ENCODE measurements around the gene EIPR1.
A peak's percentile ranks its signal among the peaks of the same experiment; 100 is the strongest.

The EIPR1 gene

GRCh38 chr2:3238951-3239841 is 138.4 kb downstream of the EIPR1 start:
- peak; percentile 22 for DNase-seq

- DNase-seq = no peak
These were observed 141.1 kb downstream of the EIPR1 start for GRCh38 chr2:3236300-3237045.

DNA sequence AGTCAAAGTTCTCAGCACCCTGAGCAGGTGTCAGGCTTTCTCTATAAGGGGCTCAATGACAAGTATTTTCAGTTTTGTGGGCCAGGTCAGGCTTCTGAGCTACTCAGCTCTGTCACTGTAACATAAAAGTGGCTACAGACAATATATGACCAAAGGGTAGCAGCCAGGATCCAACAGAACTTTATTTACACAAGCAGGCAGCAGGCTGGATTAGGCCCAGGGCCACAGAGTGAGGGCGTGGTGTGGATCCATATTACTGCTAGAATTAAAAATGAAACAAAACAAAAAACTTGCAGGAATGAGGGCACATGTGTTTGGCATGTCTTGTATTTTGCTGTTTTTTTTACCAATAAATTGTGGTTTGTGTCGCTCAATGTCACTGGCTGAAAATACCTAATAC is 143.7 kb downstream of the EIPR1 start:
- no peak for DNase-seq

GRCh38 chr2:3229221-3229620 is 148.4 kb downstream of the EIPR1 start:
- DNase-seq = no peak

DNA sequence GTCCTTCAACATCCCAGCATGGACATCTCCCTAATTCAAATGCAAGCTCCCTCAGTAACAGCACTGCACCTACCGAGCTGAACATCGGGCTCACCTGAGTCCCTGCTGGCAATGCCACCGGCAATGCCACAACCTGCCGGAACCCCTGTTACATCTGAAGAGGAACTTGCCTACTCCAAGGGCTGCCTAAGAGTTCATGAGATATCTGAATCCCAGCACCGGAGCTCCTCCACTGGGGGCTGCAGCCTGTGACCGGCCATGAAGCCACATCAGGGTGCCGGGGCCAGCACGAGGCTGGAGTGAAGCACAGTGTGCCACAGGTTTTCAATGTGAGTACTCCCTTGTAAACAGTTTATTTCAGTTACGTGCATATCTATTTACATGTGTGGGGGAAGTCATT is 152.9 kb downstream of the EIPR1 start:
- DNase-seq = no peak

- DNase-seq = peak; percentile 92
These were observed 154.3 kb downstream of the EIPR1 start for GRCh38 chr2:3223080-3223923.

DNA sequence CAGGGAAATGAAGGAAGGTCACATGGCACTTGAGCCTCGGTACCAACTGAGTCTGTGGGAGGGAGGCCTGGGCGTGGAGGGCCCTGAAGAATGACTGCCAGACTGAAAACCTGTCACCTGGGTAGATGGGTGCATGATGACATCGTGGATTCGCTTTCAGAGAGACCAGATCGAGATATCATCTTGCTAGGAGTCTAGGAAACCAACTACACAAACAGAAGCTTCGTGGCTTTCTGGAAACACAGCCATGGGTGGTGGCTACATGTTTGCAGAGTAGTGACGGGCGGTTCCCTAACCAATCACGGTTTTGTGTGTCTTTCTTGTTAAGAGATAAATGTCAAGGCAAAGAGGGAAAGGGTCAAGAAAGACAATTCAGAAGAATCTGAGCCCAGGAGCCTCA is 155.0 kb downstream of the EIPR1 start:
- peak; percentile 91 for DNase-seq

- DNase-seq = peak; percentile 7
These were observed 158.1 kb downstream of the EIPR1 start for GRCh38 chr2:3219536-3219935.

DNA sequence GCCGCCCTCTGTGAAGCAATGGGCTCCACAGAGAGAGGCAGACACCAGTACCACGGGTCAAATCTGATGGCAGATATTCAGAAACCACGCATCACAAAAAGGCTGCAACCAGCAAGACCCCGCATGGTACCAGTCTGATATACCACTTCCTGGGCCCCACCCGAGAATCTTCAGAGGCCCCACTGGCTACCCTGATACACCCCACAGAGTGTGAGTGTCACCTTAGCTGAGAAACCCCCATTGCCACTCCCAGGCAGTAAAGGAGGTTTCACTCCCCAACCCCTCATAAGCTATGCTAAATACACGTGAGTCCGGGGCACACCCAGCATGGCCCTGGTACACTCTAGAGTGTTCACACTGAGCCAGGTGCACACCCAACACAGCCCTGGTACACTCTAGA is 160.0 kb downstream of the EIPR1 start:
- DNase-seq = peak; percentile 27

DNA sequence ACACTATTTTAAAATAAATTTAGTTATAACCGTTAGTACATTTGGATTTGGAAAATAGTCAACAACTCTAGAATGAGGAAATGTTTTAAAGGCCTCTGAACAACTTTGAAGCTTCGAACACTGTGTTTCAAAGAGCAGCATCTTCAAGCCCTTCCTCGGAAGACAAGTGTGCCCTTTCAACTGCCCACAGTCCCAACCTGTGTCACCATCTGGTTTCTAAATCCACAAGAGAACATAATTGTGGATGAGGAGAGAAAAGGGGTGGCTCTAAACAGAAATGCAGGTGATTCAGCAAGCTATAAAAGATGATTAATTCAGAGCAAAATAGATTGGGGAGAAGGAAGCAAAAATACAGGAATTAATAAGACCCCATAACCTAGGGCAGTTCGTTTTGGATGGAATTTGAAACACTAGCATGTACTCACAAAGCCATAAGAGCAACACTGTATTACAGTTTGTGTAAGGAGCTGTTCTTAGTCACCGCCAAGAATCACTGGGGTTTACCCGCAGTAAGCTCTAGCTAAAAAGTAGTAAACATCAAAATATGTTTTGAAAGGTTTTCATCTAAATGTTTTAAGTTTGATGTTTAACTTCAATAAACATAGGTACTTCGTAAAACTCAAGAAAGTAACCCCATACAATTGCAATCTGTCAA is 160.7 kb downstream of the EIPR1 start:
- DNase-seq = no peak

DNA sequence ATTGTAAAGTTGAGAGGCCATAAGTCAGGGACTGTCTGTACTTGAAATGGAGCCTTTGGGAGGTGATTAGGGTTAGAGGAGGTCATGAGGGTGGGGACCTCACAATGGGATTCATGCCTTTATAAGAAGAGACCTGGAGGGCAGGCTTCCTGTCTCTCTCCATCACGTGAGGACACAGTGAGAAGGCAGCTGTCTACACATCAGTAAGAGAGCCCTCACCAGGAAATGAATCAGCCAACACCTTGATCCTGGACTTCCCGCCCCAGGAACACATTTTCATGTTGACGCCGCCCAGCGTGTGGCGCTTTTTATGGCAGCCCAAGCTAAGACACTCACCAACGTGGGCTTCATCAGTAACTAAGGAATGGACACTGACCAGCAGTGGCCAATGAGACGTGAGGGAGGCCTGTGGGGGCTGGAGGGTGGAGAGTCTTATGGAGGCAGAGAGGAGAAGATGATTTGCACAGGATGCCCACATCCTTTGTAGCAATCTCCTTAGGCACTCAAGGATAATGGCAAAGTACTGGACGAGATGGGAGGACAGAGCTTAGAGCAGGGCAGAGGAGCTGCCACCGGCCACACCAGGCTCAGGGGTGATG is 162.7 kb downstream of the EIPR1 start:
- DNase-seq = no peak

DNA sequence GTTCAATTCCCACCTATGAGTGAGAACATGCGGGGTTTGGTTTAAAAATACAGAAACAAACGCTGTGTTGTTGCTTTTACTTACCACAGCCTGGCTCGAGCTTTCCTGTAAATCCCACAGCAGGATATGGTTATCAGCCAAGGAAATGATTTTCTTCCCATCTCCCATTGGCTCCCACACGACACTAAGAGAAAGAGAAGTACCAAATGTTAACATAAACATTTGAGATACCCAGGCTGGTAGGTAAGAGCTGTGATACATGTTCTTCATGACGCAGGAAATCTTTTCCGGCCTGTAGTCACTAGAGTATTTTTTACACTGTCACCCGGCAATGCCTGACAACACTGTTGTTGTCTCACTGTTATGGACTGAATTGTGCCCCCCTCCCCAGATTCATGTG is 163.6 kb downstream of the EIPR1 start:
- DNase-seq = no peak

GRCh38 chr2:3212984-3213383 is 164.6 kb downstream of the EIPR1 start:
- no peak for DNase-seq

DNA sequence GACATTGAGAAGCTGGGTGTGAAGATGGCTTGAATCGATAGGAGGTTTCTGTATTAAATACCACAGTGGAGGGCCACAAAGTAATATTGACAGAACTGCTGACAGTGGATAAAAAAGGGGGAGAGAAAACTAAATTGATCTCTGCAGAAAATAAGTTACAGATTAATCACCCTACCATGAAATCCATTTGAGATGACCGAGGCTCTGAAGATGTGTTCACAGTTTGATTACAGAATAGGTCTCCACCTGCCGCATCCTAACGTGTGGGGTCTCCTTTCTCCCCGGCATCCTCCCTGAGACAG is 165.6 kb downstream of the EIPR1 start:
- DNase-seq = no peak

GRCh38 chr2:3211256-3212060 is 166.2 kb downstream of the EIPR1 start:
- DNase-seq = no peak

- DNase-seq = no peak
These were observed 167.4 kb downstream of the EIPR1 start for GRCh38 chr2:3210257-3210656.

DNA sequence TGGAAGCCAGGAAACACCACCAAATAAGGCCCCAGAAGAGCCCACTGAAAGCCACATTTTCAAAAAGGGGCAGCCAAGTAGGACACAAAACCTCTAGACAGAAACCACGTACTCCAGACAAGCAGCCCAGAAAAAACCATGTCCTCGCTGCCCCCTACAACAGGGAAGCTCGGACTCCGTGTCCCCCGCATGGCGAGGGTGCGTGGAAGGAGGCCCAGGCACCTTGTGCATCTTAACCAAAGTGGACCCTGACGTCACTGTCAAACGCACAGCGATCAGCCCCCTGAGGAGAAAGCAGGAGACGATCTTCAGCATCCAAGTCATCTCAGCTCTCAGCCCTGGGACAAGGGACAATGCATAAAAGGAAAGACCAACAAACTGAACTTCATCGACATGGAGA is 168.4 kb downstream of the EIPR1 start:
- DNase-seq = no peak

DNA sequence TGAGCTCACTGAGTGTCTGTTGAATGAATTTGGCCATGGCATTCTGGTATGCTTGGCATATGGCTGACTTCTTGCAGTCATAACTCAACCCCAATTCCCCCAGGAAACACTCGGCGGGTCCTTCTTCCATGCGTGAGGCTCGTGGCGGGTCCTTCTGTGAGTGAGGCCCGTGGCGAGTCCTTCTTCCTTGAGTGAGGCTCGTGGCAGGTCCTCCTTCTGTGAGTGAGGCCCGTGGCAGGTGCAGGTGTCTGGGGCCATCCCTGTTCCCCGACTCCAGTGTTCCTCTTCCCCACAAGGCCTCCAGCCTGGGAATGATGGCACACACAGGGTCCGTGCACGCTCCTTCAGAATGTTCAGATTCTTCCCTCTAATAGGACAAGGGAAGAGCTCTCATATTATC is 169.0 kb downstream of the EIPR1 start:
- DNase-seq = no peak

DNA sequence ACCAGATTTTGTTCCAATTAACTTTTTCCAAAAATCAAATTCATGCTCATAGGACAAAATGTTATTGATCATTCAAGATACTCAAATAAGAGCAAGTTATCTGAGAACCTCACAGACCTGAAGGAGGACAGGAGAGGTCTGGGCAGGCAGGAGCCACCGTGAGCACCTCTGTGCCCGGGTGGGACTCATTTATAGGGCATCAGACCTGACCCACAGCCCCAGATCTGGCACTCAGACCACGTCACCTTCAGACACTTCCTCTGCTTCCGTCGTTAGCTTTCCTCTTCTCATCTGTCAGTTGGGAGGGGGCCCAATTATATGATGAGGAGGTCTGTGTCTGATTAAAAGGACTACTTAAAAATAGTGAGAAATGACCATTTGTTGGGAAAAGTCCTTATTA is 169.4 kb downstream of the EIPR1 start:
- no peak for DNase-seq

- no peak for DNase-seq
These were observed 170.5 kb downstream of the EIPR1 start for GRCh38 chr2:3207091-3207491.

GRCh38 chr2:3205845-3206244 is 171.8 kb downstream of the EIPR1 start:
- no peak for DNase-seq
